GM18520 (cell line): Measurements from ENCODE around the gene TYK2.
A peak's percentile ranks its signal among the peaks of the same experiment; 100 is the strongest.
"Not testable (repeated sequence)": the region's sequence is repeated elsewhere in the genome, so short reads cannot be mapped to it uniquely, and the experiment has no call there.

ENCODE experiments used
- ATAC-seq: cut with Tn5 transposase; IDR thresholded peaks from one replicate; pipeline ENCODE4 v1.9.1; 2021; ENCODE audit not compliant: unreplicated experiment

Gene TYK2

DNA sequence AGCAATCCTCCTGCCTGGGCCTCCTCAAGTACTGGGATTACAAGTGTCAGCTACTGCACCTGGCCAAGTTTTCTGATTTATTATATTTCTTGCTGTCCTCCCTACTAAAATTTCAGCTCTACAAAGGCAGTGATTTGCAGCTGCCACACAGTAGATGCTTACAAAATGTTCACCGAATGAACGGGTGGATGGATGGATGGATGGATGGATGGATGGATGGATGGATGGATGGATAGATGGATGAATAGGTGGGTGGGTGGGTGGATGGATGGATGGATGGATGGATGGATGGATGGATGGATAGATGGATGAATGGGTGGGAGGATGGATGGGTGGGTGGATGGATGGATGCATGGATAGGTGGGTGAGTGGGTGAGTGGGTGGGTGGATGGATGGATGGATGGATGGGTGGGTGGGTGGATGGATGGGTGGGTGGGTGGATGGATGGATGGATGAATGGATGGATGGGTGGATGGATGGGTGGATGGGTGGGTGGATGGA, 3.2 kb downstream of the TYK2 start:
- not testable (repeated sequence) for ATAC-seq

DNA sequence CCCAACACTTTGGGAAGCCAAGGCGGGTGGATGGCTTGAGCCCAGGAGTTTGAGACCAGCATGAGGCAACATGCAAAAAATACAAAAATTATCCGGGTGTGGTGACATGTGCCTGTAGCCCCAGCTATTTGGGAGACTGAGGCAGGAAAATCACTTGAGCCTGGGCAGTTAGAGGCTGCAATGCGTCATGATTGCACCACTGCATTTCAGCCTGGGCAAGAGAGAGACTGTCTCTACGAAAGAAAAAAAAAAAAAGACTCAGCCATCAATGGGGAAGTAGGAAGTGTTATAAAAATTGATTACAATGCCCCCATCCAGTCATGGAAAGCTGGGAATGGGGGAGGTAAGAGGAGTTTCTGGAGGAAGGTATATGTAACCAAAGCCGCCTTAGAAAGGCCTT, 5.4 kb downstream of the TYK2 start:
- ATAC-seq: no peak

DNA sequence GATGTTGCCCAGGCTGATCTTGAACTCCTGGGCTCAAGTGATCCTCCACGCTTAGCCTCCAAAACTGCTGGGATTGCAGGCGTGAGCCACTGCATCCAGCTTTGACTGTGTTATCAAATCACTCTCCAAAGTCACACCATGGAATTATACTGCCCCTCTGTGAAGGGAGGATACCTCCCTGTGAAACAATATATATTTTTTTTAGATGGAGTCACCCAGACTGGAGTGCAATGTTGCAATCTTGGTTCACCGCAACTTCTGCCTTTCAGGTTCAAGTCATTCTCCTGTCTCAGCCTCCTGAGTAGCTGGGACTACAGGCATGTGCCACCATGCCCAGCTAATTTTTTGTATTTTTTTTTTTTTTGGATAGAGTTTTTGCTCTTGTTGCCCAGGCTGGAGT, 7.7 kb downstream of the TYK2 start:
- no peak for ATAC-seq

DNA sequence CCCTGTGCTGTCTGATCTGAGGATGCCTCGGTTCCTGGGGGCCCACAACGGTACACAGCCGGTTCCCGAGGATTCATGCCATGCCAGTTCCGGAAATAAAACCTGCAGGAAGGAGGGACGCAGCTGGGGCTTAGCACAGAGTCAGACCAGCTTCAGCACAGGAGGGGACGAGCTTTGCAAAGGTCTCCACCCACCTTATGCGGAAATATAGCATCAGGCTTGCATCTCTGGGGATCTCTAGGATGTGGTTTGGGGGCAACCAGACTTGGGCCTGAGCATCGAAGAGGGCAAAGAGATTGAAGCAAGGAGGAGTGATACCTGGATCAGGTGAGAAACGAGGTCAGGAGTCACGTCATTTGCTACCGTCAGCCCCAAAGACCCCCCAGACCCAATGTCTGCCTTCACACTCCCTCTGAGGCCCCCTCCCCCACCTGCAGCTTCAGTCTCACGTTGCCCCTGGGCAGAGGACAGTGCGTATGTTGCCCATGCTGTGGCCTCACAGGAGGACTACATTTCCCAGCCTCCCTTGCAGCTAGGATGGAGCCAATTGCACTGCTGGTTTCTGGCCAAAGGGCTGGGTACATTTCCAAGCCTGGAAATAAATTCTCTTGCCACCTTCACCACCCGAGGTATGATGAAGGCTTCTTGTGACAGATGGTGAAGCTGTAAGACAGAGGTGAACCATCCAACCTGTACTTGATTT, 12.1 kb downstream of the TYK2 start:
- ATAC-seq: no peak

DNA sequence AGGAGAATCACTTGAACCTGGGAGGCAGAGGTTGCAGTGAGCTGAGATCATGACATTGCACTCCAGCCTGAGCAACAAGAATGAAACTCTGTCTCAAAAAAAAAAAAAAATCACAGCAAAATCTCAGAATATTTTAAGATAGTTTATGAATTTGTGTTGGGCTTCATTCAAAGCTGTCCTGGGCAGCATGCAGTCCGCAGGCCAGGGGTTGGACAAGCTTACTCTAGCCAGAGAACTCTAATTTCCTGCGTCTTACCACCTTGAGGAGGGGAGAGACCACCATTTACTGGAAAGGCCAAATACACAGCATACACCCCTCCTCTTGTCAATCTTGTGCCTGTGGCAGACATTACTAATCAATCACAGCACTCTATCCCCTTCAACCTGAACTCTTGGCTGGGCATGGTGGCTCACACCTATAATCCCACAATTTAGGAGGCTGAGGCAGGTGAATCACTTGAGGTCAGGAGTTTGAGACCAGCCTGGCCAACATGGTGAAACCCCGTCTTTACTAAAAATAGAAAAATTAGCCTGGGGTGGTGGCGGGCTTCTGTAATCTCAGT, 13.3 kb downstream of the TYK2 start:
- ATAC-seq: not testable (repeated sequence)

DNA sequence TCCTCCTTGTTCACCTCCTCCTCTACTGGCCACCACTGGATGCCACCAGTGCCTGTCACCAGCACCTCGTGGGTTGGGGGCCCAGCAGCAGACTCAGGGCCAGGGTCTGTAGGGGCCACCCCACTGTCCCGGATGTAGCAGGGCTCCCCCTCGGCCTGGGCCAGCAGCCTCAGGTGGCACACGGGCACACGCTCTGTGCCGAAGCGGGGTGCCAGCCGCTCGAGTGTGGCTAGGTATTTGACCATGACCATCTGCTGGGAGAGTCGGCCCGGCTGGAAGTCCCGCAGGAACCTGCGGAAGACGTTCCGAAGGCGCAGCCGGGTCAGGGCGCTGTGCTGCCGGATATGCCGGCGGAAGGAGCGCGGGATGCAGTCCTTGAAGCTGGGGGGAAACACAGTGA, 14.9 kb downstream of the TYK2 start:
- no peak for ATAC-seq

DNA sequence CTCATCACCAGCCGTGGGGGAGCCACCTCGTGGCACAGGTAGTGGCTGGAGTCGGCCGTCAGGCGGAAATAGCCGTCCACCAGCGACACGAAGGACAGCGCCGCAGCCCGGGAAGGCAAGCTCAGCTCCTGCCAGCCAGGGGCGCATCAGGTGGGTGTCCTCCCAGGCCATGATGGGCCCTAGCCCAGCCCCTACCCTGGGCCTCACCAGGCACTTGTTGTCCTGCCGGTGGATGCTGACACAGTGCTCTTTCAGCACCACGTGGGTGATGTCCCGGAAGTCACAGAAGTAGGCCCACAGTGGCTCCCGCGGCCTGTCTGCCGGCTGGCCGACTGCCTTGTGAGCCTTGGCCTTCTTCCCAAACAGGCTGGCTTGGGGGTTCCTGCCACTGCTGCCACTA, 15.7 kb downstream of the TYK2 start:
- no peak for ATAC-seq

DNA sequence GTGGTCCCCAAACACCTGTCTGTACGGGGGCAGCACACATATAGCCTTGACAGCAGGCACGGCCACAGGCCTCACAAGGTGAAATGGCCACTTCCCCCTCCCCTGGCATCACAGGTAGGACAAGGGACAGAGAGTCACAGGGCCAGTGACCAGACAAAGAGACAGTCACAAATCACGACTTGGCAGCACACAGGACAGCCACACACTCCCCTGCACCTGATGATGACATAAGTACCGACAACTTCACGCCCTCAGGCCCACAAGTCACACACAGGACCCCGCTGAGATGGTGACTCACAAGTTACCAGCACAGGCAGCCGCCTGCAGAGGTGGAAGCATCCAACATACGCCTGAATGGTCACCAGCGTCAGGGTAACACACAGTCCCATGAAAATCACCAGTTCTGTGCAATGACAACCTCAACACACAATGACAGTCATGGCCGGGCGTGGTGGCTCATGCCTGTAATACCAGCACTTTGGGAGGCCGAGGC, 16.5 kb downstream of the TYK2 start:
- no peak for ATAC-seq

DNA sequence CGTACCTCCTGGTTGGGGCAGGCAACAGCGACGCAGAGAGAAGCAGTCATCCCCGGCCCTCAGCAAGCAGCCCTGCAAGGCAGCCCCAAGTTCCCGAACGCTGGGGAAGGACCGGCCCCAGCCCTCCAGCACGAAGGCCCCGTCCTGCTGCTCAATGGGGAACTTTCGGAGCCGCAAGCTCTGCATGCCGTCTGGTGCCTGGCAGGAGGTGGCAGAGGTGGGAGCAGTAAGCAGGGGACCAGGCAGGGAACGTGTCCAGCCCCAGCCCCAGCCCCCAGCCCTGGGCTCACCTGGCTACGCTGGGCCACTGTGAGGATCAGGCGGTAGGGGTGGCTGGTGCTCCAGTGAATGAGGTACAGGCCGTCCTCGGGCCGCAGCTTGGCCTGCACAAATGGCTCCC, 18.1 kb downstream of the TYK2 start:
- no peak for ATAC-seq

DNA sequence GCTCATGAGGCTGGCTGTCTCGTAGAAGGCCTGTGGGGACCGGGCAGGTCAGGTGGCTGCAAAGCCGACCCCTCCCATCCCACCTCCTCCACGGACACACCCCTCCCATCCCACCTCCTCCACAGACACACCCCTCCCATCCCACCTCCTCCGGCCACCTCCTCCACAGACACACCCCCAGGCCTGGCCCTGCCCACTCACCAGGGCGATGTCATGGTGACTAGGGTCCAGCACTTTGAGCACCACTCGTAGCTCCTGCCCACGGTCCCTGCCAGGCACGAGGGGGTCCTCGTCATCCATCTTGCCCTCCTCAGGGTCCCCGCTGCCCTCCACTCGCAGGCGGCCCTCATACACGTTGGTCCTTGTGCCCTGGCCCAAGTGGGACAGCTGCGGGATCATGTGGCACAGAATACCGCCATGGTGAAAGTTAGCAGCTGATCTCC, 18.8 kb downstream of the TYK2 start:
- ATAC-seq: no peak

DNA sequence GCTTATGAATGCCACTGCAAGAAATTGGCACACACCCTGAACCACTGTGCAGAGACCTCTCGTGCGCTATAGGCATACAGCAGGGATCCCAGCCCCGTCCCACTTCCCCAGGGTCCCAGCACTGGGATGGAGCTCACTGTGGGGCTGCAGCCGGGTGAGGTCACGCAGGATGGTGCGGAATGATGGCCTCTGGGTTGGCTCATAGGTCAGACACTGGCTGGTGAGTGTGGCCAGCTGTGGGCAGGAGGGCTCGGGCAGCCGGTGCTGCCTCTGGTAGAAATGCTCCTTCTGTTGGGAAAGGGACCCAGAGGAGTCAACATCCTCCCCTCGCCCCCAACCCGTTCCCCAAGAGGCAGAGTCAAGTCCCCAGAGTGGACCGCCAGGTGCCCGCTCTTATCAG, 23.9 kb downstream of the TYK2 start:
- ATAC-seq: no peak

DNA sequence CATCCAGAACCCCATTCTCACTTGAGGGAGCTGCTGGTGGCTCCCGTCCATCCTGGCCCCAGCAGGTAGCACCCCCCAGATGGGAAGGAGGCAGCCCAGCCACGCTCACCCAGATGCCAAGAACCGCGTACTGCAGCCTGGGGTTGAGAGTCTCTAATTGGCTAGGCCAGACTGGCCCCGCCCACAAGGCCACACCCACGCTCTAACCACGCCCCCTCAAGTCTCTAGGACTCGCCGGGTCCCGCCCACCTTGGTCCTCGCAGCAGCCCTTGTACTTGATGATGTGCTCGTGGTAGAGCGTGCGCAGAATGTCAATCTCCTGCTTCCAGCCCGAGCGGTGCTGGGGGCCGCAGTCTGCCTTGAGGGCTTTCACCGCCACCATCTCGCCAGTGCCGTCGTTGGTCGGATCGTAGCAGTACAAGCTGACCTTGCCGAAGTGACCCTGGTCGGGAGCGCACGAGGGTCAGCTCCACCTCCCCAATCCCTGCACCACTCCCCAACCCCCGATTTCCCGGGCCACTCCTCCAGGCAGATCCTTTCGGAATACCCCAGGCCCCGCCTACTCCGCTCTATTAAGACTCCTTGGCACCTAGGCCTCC, 26.5 kb downstream of the TYK2 start:
- no peak for ATAC-seq

DNA sequence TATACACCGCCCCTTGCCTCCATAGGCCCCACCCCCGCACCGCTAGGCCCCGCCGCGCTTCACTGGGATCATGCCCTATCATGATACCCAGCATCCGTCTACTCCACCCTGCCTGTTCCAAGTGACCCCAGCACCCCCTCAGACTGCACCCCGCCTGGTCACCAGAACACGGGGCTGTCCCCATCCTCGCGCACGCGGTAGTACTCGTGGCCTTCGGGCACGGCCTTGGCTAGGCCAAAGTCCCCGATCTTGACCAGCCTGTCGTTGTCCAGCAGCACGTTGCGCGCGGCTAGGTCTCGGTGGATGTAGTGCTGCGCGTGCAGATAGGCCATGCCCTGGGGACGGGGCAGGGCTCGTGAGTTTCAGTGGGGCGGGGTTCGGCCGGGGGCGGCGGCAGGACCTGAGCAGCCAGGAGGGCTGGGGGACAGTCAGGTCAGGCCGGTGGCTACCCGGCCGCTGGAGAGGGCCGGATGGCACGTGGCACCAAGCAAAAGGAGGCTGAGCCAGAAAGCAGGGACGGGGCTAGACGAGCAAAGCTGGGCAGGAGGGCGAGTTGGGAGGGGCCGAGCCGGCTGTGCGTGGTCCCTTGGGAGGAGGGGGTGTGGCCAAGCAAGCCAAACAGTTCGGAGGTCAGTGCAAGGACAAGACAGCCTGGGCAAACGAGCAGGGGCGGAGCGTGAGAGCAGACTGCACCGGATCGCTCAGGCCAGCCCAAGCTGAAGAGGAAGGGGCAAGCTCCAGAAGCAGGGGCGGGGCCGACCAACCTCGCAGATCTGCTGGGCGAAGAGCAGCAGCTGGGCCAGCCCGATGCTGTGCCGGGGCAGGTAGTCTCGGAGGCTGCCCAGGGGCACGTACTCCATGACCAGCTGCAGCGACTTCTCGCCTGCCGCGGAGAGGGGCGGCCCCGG, 27.4 kb downstream of the TYK2 start:
- no peak for ATAC-seq

DNA sequence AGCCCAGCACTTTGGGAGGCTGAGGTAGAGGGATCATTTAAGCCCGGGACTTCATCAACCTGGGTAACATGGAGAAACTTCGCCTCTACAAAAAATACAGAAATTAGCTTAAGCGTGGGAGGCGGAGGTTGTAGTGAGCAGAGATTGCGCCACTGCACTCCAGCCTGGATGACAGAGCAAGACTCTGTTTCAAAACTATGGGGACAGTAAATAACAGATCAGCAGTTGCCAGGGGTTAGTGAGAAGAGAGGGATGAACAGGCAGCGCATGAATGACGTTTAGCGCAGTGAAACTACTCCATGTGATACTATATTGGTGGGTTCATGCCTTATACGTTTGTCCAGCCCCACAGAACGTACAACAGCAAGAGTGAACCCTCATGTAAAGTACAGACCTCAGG, 33.9 kb downstream of the TYK2 start:
- ATAC-seq: no peak

DNA sequence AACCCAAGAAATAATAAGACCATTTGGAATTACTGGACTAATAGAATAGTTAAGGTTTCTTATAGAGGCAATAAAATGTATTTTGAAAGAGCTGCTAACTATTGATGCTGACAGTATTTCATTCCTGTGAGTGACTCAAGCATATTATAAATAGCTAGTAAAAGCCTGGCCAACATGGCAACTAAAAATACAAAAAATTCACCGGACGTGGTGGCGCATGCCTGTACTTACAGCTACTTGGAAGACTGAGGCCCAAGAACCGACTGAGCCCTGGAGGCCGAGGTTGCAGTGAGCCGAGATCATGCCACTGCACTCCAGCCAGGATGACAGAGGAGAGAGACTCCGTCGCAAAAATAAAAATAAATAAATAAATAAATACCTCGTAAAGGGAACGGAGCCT, 35.6 kb downstream of the TYK2 start:
- ATAC-seq: no peak

DNA sequence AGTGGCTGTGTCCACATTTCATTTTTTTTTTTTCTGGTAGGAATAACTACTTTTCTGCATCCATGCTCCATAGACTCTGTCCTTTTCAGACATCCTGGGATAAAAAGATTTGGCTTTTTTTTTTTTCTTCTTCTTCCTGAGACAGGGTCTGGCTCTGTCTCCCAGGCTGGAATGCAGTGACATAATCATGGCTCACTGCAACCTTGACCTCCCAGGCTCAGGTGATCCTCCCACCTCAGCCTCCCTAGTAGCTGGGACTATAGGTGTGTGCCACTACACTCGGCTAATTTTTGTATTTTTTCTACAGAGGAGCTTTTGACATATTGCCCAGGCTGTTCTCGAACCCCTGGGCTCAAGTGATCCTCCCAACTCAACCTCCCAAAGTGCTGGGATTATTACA, 36.9 kb downstream of the TYK2 start:
- ATAC-seq: no peak

DNA sequence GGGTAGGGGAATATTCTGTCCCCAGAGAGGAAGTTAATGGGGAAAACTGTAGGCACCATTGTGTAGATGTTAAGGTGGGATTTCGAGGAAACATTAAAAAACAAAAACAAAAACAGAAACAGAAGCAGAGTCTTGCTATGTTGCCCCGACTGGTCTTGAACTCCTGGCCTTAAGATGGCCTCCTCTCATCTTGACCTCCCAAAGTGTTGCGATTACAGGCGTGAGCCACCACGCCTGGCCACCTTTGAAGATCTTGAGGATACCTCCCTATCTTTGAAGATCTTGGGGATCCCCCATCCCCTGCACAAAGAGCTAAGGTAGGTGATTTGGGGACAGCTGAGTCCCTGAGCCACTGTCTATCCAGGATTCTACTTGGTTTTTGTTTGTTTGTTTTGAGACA, 40.4 kb downstream of the TYK2 start:
- no peak for ATAC-seq

DNA sequence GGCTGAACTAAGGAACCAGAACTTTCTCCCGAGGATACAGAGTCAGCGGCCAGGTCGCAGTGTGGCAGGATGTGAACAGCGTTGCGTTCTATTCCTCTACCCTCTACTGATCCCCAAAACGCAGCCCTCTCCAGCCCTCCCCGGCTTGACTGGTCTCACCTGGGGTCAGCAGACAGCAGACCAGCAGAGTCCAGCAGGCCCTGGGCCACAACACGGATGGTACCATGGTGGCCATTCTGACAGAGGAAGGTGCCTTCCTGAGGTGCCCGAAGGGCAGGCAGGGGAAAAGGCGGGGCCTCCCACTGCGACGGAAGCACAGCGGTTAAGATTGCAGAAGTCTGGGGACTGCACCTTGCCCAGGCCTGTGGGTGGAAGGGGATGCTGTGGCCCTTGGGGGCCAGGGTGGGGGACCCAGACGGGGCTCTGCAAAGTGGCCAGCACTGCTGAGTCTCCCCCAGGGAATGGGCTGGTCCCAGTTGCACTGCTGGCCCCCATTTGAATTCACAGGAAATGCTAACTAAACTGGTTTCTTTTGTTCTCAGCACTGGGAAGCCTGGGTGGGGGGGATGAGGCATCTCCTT, 40.9 kb downstream of the TYK2 start, which contains the start of gene ICAM3:
TSS of gene ICAM3 (minus strand) at position 245 of the 581 bp plus-strand sequence. CDS start at position 235, 10 bp downstream.
- peak; percentile 77 for ATAC-seq

DNA sequence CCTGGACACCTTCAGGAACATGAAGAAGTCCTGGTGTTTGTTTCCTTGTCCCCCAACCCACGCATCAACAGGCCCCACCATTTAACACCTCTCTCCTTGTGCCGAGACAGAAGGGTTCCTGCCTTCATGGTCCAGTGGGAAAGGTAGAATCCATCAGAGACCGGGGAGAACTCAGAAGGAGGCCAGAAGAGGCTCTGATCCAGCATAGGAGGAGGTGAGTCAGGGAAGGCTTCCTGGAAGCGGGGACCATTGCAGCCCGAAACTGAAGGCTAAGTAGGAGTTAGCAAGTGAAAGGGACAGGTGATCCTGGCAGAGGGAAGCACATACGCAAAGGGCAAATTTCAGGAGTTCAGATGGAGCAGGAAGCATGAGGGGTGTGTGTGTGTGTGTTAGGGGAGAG, 41.4 kb downstream of the TYK2 start:
- ATAC-seq: no peak

DNA sequence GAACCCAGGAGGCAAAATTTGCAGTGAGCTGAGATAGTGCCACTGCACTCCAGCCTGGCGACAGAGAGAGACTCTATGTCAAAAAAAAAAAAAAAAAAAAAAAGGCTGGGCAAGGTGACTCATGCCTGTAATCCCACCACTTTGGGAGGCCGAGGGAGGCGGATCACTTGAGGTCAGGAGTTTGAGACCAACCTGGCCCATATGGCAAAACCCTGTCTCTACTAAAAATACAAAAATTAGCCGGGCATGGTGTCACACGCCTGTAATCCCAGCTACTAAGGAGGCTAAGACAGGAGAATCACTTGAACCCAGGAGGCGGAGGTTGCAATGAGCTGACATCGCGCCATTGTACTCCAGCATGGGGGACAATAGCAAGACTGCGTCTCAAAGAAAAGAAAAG, 43.6 kb downstream of the TYK2 start:
- not testable (repeated sequence) for ATAC-seq
